Measurements from ENCODE around the gene PEX16. TPM values are rescaled to one million over a fixed set of nuclear protein-coding genes. Genes with fewer than 3 reads are reported as not detected.
A peak's percentile ranks its signal among the peaks of the same experiment; 100 is the strongest.

PEX16 gene
- total RNA-seq, 2 donors from 2014 or later = 32.2 to 37.8 TPM

GRCh38 chr11:45918331-45918941, 759 bp upstream of the PEX16 start:
- TF ChIP-seq, protein P1, sequence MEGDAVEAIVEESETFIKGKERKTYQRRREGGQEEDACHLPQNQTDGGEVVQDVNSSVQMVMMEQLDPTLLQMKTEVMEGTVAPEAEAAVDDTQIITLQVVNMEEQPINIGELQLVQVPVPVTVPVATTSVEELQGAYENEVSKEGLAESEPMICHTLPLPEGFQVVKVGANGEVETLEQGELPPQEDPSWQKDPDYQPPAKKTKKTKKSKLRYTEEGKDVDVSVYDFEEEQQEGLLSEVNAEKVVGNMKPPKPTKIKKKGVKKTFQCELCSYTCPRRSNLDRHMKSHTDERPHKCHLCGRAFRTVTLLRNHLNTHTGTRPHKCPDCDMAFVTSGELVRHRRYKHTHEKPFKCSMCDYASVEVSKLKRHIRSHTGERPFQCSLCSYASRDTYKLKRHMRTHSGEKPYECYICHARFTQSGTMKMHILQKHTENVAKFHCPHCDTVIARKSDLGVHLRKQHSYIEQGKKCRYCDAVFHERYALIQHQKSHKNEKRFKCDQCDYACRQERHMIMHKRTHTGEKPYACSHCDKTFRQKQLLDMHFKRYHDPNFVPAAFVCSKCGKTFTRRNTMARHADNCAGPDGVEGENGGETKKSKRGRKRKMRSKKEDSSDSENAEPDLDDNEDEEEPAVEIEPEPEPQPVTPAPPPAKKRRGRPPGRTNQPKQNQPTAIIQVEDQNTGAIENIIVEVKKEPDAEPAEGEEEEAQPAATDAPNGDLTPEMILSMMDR (conservative IDR thresholded peaks at IDR 0.05) = no peak
- Histone ChIP-seq H3K27me3 (ENCODE audit: control insufficient read depth, insufficient read depth, low read length, poor library complexity, severe bottlenecking) (peaks cover 22% of the 10 kb centered on the region), H3K9ac (ENCODE audit: extremely low read depth, low read length, poor library complexity, severe bottlenecking) (peak overlapping the region; percentile 23), H3K9me3 (ENCODE audit: control insufficient read depth, low read length) (no peaks in the 10 kb centered on the region), H3K27ac (ENCODE audit: low read depth, low read length) (no peak overlapping the region), H3K36me3 (ENCODE audit: control insufficient read depth, insufficient read depth, low read length) (peaks cover 15% of the 10 kb centered on the region), H3K4me1 (ENCODE audit: control insufficient read depth, insufficient read depth, low read length) (peaks cover 2% of the 10 kb centered on the region), H3K4me3 (ENCODE audit: low read length) (peak overlapping the region; percentile 99)
- WGBS, 2 experiments (ENCODE audit: insufficient coverage in 1 of 2, insufficient read length in 1 of 2) = 0 to 1% methylated on average over 23 to 37 of the region's 38 CpGs
- Mint-ChIP-seq H3K4me1 (peaks cover 22% of the 10 kb centered on the region), H3K27me3 (ENCODE audit: insufficient read depth) (peaks cover 12% of the 10 kb centered on the region), H3K27ac (peak overlapping the region; percentile 97), H3K36me3 (ENCODE audit: low read depth) (peaks cover 14% of the 10 kb centered on the region), H3K9me3 (no peaks in the 10 kb centered on the region), H3K4me3 (peak overlapping the region; percentile 86)
- peak; percentile 91 for DNase-seq

DNA sequence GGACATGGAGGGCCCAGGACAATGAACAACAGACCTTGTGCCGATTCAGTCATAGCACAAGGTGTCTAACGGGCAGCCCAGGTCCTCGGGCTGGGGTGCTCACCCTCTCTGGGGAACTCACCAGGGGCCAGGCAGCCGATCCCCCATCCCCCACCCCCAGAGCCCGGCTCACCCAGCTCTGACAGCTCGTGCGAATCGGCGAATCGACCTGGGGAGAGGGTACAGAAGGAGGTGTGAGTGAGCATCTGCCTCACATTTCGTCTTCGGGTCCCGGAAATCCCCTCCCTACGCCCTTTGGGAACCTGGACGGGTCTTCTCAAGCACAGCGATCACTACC, 423 bp downstream of the PEX16 start:
- Mint-ChIP-seq H3K4me1 (peaks cover 22% of the 10 kb centered on the region), H3K4me3 (peak overlapping the region; percentile 86), H3K27ac (peak overlapping the region; percentile 97), H3K27me3 (ENCODE audit: insufficient read depth) (peaks cover 8% of the 10 kb centered on the region), H3K9me3 (no peaks in the 10 kb centered on the region), H3K36me3 (ENCODE audit: low read depth) (peaks cover 15% of the 10 kb centered on the region)
- Histone ChIP-seq H3K9ac (ENCODE audit: extremely low read depth, low read length, poor library complexity, severe bottlenecking) (peak overlapping the region; percentile 60), H3K4me3 (ENCODE audit: low read length) (peak overlapping the region; percentile 99), H3K4me1 (ENCODE audit: control insufficient read depth, insufficient read depth, low read length) (peaks cover 2% of the 10 kb centered on the region), H3K27me3 (ENCODE audit: control insufficient read depth, insufficient read depth, low read length, poor library complexity, severe bottlenecking) (peaks cover 13% of the 10 kb centered on the region), H3K9me3 (ENCODE audit: control insufficient read depth, low read length) (no peaks in the 10 kb centered on the region), H3K27ac (ENCODE audit: low read depth, low read length) (peak overlapping the region; percentile 77), H3K36me3 (ENCODE audit: control insufficient read depth, insufficient read depth, low read length) (peaks cover 24% of the 10 kb centered on the region)
- TF ChIP-seq, protein P1 (conservative IDR thresholded peaks at IDR 0.05) = no peak
- WGBS, 2 experiments (ENCODE audit: insufficient coverage in 1 of 2, insufficient read length in 1 of 2) = 0 to 13% methylated on average over 8 to 16 of the region's 16 CpGs
- no peak for DNase-seq

DNA sequence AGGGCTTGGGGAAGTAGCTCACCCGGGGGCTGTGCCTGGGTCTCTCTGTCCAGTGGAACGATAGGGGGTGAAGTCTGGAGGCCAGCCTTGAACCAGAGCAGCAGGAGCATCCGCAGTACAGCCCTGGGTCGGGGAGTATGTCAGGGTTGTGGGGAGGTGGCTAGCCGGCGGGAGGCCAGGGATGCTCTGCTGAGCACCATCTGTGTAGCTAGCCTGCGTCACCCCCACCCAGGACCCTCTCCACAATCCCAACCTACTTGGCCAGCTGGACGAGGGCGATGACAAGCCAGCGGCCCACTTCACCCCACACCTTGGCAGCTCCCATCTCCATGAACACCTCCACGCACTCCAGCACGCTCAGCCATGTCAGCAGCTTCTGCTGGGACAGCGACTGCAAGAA, 2.2 kb downstream of the PEX16 start:
- DNase-seq = no peak
- Mint-ChIP-seq H3K27ac (no peak overlapping the region), H3K36me3 (ENCODE audit: low read depth) (peaks cover 24% of the 10 kb centered on the region), H3K4me3 (no peak overlapping the region), H3K4me1 (peaks cover 9% of the 10 kb centered on the region), H3K9me3 (no peaks in the 10 kb centered on the region), H3K27me3 (ENCODE audit: insufficient read depth) (no peaks in the 10 kb centered on the region)
- no peak overlapping the region for H3K9ac ChIP-seq (ENCODE audit: extremely low read depth, low read length, poor library complexity, severe bottlenecking)
- no peaks in the 10 kb centered on the region for H3K9me3 ChIP-seq (ENCODE audit: control insufficient read depth, low read length)
- TF ChIP-seq, protein P1 (conservative IDR thresholded peaks at IDR 0.05) = no peak
- H3K36me3 ChIP-seq (ENCODE audit: control insufficient read depth, insufficient read depth, low read length) = peaks cover 24% of the 10 kb centered on the region
- H3K27me3 ChIP-seq (ENCODE audit: control insufficient read depth, insufficient read depth, low read length, poor library complexity, severe bottlenecking) = peaks cover under 1% of the 10 kb centered on the region
- H3K4me1 ChIP-seq (ENCODE audit: control insufficient read depth, insufficient read depth, low read length) = no peaks in the 10 kb centered on the region
- 87 to 100% methylated on average over 2 to 13 of the region's 13 CpGs for WGBS, 2 experiments (ENCODE audit: insufficient coverage in 1 of 2, insufficient read length in 1 of 2)
- no peak overlapping the region for H3K4me3 ChIP-seq (ENCODE audit: low read length)
- H3K27ac ChIP-seq (ENCODE audit: low read depth, low read length) = no peak overlapping the region

All from endodermal cell (in vitro differentiated cells).